Gastrocnemius medialis (tissue), 4 donors: ENCODE data around the gene AGAP3.

ENCODE experiments used
- POLR2A ChIP-seq, 2 donors: fragments of 450-650 bp; IDR thresholded peaks; one replicate each; pipeline ENCODE4 v1.6.1; 2017; ENCODE audit warnings: antibody characterized with exemption in 2 of 2, mild to moderate bottlenecking in 2 of 2, moderate library complexity in 2 of 2
- TF ChIP-seq, protein P1 (sequence below), 5 experiments: fragments of 450-650 bp in 3 of 5; fragments of 200-600 bp in 2 of 5; sonication (generic) in 2 of 5; IDR thresholded peaks in 4 of 5; conservative IDR thresholded peaks in 1 of 5; 1 replicate in 4 of 5; 2 replicates in 1 of 5; pipeline ENCODE4 v1.5.1; 2016 to 2019; ENCODE audit warnings: antibody characterized with exemption in 5 of 5, mild to moderate bottlenecking in 3 of 5, moderate library complexity in 3 of 5

DNA sequence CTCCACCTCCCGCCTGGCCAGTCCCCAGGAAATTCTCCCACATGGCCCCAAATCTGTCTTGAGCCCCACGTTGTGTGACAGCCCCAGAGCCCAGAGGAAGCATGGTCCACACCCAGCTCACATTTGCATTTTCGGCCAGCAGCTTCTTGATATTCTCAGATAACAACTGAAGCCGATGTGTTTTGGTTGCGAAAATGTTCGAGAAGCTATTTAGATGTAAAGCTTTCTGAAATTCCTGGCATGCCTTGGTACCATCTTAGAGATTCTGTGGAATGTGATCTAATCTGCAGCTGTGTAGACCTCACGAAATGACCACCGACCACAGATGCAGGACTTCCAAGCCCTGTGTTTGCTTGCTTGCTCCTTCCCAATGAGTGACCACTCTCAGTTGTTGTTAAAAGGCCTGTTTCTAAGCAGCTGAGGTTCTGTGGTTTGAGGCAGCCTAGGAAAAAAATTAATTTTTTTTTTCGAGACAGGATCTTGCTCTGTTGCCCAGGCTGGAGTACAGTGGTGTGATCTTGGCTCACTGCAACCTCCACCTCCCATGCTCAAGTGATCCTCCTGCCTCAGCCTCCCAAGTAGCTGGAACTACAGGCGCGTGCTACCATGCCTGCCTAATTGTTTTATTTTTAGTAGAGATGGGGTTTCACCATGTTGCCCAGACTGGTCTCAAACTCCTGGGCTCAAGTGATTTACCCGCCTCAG lies 18.1 kb upstream of the AGAP3 start:
- no peak for TF ChIP-seq POLR2A (IDR thresholded peaks at IDR 0.05)
- TF ChIP-seq, protein P1, sequence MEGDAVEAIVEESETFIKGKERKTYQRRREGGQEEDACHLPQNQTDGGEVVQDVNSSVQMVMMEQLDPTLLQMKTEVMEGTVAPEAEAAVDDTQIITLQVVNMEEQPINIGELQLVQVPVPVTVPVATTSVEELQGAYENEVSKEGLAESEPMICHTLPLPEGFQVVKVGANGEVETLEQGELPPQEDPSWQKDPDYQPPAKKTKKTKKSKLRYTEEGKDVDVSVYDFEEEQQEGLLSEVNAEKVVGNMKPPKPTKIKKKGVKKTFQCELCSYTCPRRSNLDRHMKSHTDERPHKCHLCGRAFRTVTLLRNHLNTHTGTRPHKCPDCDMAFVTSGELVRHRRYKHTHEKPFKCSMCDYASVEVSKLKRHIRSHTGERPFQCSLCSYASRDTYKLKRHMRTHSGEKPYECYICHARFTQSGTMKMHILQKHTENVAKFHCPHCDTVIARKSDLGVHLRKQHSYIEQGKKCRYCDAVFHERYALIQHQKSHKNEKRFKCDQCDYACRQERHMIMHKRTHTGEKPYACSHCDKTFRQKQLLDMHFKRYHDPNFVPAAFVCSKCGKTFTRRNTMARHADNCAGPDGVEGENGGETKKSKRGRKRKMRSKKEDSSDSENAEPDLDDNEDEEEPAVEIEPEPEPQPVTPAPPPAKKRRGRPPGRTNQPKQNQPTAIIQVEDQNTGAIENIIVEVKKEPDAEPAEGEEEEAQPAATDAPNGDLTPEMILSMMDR (IDR thresholded peaks at IDR 0.05 in 4 of 5, conservative IDR thresholded peaks at IDR 0.05 in 1 of 5): no peak
